ENCODE data around the gene PRKAG3. TPM values are rescaled to one million over a fixed set of nuclear protein-coding genes. Genes with fewer than 3 reads are reported as not detected.

Gene PRKAG3
- total RNA-seq, 2 experiments from 2014 or later = not detected

DNA sequence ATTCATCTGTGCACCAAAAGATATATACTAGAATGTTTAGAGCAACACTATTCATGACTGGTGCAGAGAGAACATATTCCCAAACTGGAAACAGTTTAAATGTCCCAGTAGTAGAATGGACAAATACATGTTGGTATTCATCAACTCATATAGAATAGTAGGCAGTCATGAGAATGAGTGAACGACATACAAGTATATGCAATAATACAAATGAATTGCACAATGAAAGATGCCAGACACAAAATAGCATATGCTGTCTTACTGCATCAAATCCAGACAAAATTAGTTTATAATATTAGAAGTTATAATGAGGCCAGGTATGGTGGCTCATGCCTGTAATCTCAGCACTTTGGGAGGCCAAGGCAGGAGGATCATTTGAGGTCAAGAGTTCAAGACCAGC is 8.3 kb upstream of the PRKAG3 start:
- POLR2A ChIA-PET = no interaction called here
- no peaks in the 10 kb centered on the region for H3K4me1 ChIP-seq (ENCODE audit: insufficient read depth, low read length, poor library complexity, severe bottlenecking)
- intact Hi-C loops (cut with micrococcal nuclease; ENCODE audit: unreplicated experiment) = loop anchor here (10.0 kb wide), 1 partner anchor 405 kb away; no protein-coding TSS in a partner anchor
- H3K36me3 ChIP-seq (ENCODE audit: insufficient read depth, low read length) = no peaks in the 10 kb centered on the region
- no peak overlapping the region for H2AFZ ChIP-seq (ENCODE audit: low read length)
- no peak overlapping the region for H3K4me3 ChIP-seq (ENCODE audit: low read depth, low read length, poor library complexity, severe bottlenecking)
- no peaks in the 10 kb centered on the region for H3K9me3 ChIP-seq (ENCODE audit: low read length)
- H3K4me2 ChIP-seq (ENCODE audit: low read length) = no peak overlapping the region
- no peaks in the 10 kb centered on the region for H3K79me2 ChIP-seq (ENCODE audit: insufficient read depth, low read depth, low read length)
- DNase-seq (ENCODE audit: low spot score) = no peak
- H4K20me1 ChIP-seq (ENCODE audit: insufficient read depth, low read length) = no peaks in the 10 kb centered on the region
- no peak overlapping the region for H3K27ac ChIP-seq (ENCODE audit: low read depth, low read length, poor library complexity, severe bottlenecking)
- H3K9me2 ChIP-seq (ENCODE audit: insufficient read depth, low read length) = no peaks in the 10 kb centered on the region
- TF ChIP-seq CTCF (conservative IDR thresholded peaks at IDR 0.05; ENCODE audit: low read length) (no peak), EZH2phosphoT487 (IDR thresholded peaks at IDR 0.05; ENCODE audit: borderline replicate concordance, low read depth, low read length) (no peak)
- CTCF ChIA-PET (ENCODE audit: unreplicated experiment) = no interaction called here
- BruUV-seq (replicated peaks) = no TSS peak

DNA sequence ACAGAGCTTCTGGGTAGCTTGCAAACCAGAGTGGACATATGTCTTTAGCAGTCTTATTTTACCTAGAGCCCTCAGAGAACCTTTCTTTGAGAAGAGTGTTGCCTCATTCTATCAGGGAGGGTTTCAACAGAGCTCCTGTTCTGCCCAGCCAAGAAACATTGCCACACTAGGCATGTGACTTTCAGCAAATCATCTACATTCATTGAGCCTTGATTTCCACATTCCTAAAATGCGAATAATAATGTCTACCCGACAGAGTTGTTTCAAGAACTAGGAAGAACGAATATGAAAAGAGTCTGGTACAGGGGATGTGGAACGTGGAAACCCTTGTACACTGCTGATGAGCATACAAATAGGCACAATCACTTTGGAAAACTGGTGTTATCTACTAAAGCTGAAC is 7.8 kb upstream of the PRKAG3 start:
- BruUV-seq (replicated peaks) = no TSS peak
- Histone ChIP-seq H3K4me2 (ENCODE audit: low read length) (no peak overlapping the region), H3K27ac (ENCODE audit: low read depth, low read length, poor library complexity, severe bottlenecking) (no peak overlapping the region), H2AFZ (ENCODE audit: low read length) (no peak overlapping the region), H3K79me2 (ENCODE audit: insufficient read depth, low read depth, low read length) (no peaks in the 10 kb centered on the region), H3K9me3 (ENCODE audit: low read length) (no peaks in the 10 kb centered on the region), H4K20me1 (ENCODE audit: insufficient read depth, low read length) (no peaks in the 10 kb centered on the region), H3K9me2 (ENCODE audit: insufficient read depth, low read length) (no peaks in the 10 kb centered on the region), H3K4me3 (ENCODE audit: low read depth, low read length, poor library complexity, severe bottlenecking) (no peak overlapping the region), H3K4me1 (ENCODE audit: insufficient read depth, low read length, poor library complexity, severe bottlenecking) (no peaks in the 10 kb centered on the region), H3K36me3 (ENCODE audit: insufficient read depth, low read length) (no peaks in the 10 kb centered on the region)
- POLR2A ChIA-PET = interaction anchor here (0.6 to 0.7 kb wide), 2 partner anchors 13 to 84 kb away, joined by 3 read pairs; no protein-coding TSS in a partner anchor
- intact Hi-C loops (cut with micrococcal nuclease; ENCODE audit: unreplicated experiment) = no loop called here
- DNase-seq (ENCODE audit: low spot score) = no peak
- no peak for TF ChIP-seq EZH2phosphoT487 (IDR thresholded peaks at IDR 0.05; ENCODE audit: borderline replicate concordance, low read depth, low read length)
- TF ChIP-seq CTCF (conservative IDR thresholded peaks at IDR 0.05; ENCODE audit: low read length) = no peak
- CTCF ChIA-PET (ENCODE audit: unreplicated experiment) = no interaction called here

GRCh38 chr2:218837495-218837894 is 5.9 kb upstream of the PRKAG3 start:
- no peak for TF ChIP-seq CTCF (conservative IDR thresholded peaks at IDR 0.05; ENCODE audit: low read length)
- no peak for TF ChIP-seq EZH2phosphoT487 (IDR thresholded peaks at IDR 0.05; ENCODE audit: borderline replicate concordance, low read depth, low read length)
- no peak for DNase-seq (ENCODE audit: low spot score)
- Histone ChIP-seq H3K79me2 (ENCODE audit: insufficient read depth, low read depth, low read length) (no peaks in the 10 kb centered on the region), H3K9me3 (ENCODE audit: low read length) (no peaks in the 10 kb centered on the region), H3K4me3 (ENCODE audit: low read depth, low read length, poor library complexity, severe bottlenecking) (no peak overlapping the region), H3K27ac (ENCODE audit: low read depth, low read length, poor library complexity, severe bottlenecking) (no peak overlapping the region), H3K36me3 (ENCODE audit: insufficient read depth, low read length) (no peaks in the 10 kb centered on the region), H2AFZ (ENCODE audit: low read length) (no peak overlapping the region), H3K4me2 (ENCODE audit: low read length) (no peak overlapping the region), H4K20me1 (ENCODE audit: insufficient read depth, low read length) (no peaks in the 10 kb centered on the region), H3K9me2 (ENCODE audit: insufficient read depth, low read length) (no peaks in the 10 kb centered on the region), H3K4me1 (ENCODE audit: insufficient read depth, low read length, poor library complexity, severe bottlenecking) (no peaks in the 10 kb centered on the region)
- intact Hi-C loops (cut with micrococcal nuclease; ENCODE audit: unreplicated experiment) = no loop called here
- BruUV-seq (replicated peaks) = no TSS peak
- CTCF ChIA-PET (ENCODE audit: unreplicated experiment) = no interaction called here
- POLR2A ChIA-PET = interaction anchor here (0.6 kb wide), 1 partner anchor 126 kb away, joined by 3 read pairs; no protein-coding TSS in a partner anchor
